K562 (cell line): ENCODE measurements around the gene BACE2. TPM values are rescaled to one million over a fixed set of nuclear protein-coding genes. Genes with fewer than 3 reads are reported as not detected.

ENCODE experiments used
- ATAC-seq: fragments of 200-7000 bp; cut with Tn5 transposase; 3 replicates; pipeline ENCODE4 v1.9.1; 2020; ENCODE audit warnings: moderate library complexity
- BruUV-seq: library from RNA; stranded (reverse); fragments of 400-500 nt; replicated peaks from 2 replicates; lab custom pipeline; 2021; lab: Mats Ljungman, UMichigan
- CTCF ChIA-PET: fragments of 300-600 bp; formaldehyde crosslinking; extraction: SDS; loops from one replicate; lab custom pipeline; 2021; ENCODE audit warnings: low intra/inter-chr PET ratio; lab: Yijun Ruan, JAX
- POLR2A ChIA-PET: fragments of 300-600, 350-650 bp; sonication (Branson Sonifier 250); formaldehyde crosslinking; extraction: SDS; loops from one replicate; lab custom pipeline; 2021; ENCODE audit warnings: antibody characterized with exemption, inconsistent platforms; lab: Yijun Ruan, JAX
- DNase-seq, 4 experiments: peaks; one replicate each; pipeline versions ENCODE4 v3.0.0 to v3.0.0-alpha.2; 2011 to 2018; ENCODE audit warnings: low spot score in 3 of 4, mixed read lengths in 3 of 4; ENCODE audit errors: extremely low read depth in 1 of 4
- FAIRE-seq: peaks from 2 replicates; lab custom pipeline; 2011; peaks lifted over from hg19 to GRCh38; lab: Jason Lieb, UNC
- H2AFZ ChIP-seq: 2 replicates; pipeline ENCODE4 v1.6.0; 2011; ENCODE audit warnings: low read depth, low read length, control low read depth, inconsistent platforms
- H3K27ac ChIP-seq: fragments of 200-600 bp; 3 replicates; pipeline ENCODE4 v1.8.0; 2011; ENCODE audit warnings: low read depth, mild to moderate bottlenecking, control low read depth, inconsistent platforms, low read length, moderate library complexity, mixed read lengths; ENCODE audit errors: extremely low read depth
- H3K27me3 ChIP-seq, 2 experiments: fragments of 300-600 bp in 1 of 2; 2 replicates in 1 of 2; 3 replicates in 1 of 2; pipeline versions ENCODE4 v1.6.0 to v1.8.0; 2011; ENCODE audit warnings: inconsistent platforms in 2 of 2, low read length in 2 of 2, mild to moderate bottlenecking in 1 of 2, mixed read lengths in 1 of 2, moderate library complexity in 1 of 2; ENCODE audit not compliant: control insufficient read depth in 2 of 2, insufficient read depth in 2 of 2
- H3K36me3 ChIP-seq: fragments of 300-600 bp; 3 replicates; pipeline ENCODE4 v1.8.0; 2011; ENCODE audit warnings: mild to moderate bottlenecking, low read length, inconsistent platforms; ENCODE audit not compliant: control insufficient read depth, insufficient read depth
- H3K4me1 ChIP-seq, 2 experiments: fragments of 200-600 bp in 1 of 2; replicated peaks in 1 of 2; 2 replicates in 1 of 2; 3 replicates in 1 of 2; pipeline versions ENCODE4 v1.5.1 to v1.8.0; 2011; ENCODE audit warnings: inconsistent platforms in 2 of 2, low read length in 2 of 2, mild to moderate bottlenecking in 1 of 2, mixed read lengths in 1 of 2, moderate library complexity in 1 of 2; ENCODE audit not compliant: control insufficient read depth in 2 of 2, insufficient read depth in 2 of 2
- H3K4me2 ChIP-seq: 2 replicates; pipeline ENCODE4 v1.6.1; 2011; ENCODE audit warnings: low read length, control low read depth, inconsistent platforms, mixed read lengths; ENCODE audit not compliant: insufficient read depth
- H3K4me3 ChIP-seq: fragments of 200-600 bp; sonication (generic), shearing (Covaris generic); 2 replicates; pipeline ENCODE4 v1.5.1; 2016; ENCODE audit warnings: control low read depth, inconsistent platforms
- H3K79me2 ChIP-seq: fragments of 200-600 bp; 3 replicates; pipeline ENCODE4 v1.8.0; 2011; ENCODE audit warnings: low read length, inconsistent platforms; ENCODE audit not compliant: control insufficient read depth, insufficient read depth
- H3K9ac ChIP-seq, 2 experiments: 2 replicates each; pipeline versions ENCODE4 v1.6.0 to v1.6.1; 2011; ENCODE audit warnings: low read depth in 2 of 2, low read length in 2 of 2, control low read depth in 1 of 2, inconsistent platforms in 1 of 2, mild to moderate bottlenecking in 1 of 2, mixed read lengths in 1 of 2; ENCODE audit not compliant: insufficient read depth in 1 of 2
- H3K9me1 ChIP-seq: one replicate; pipeline ENCODE4 v1.6.0; 2011; ENCODE audit warnings: inconsistent platforms, mild to moderate bottlenecking, low read length, moderate library complexity; ENCODE audit not compliant: control insufficient read depth, insufficient read depth
- H3K9me3 ChIP-seq: replicated peaks from 2 replicates; pipeline ENCODE4 v1.5.1; 2011; ENCODE audit warnings: low read depth, low read length, inconsistent platforms; ENCODE audit not compliant: control insufficient read depth, insufficient read depth
- H4K20me1 ChIP-seq: replicated peaks from 2 replicates; pipeline ENCODE4 v1.6.1; 2011; ENCODE audit warnings: low read length, inconsistent platforms, mixed read lengths; ENCODE audit not compliant: control insufficient read depth, insufficient read depth
- CREB3 ChIP-seq: fragments of 450-650 bp; conservative IDR thresholded peaks from 2 replicates; pipeline ENCODE4 v1.6.1; 2016; ENCODE audit warnings: missing genetic modification characterization, low read depth, mild to moderate bottlenecking, missing compliant biosample characterization, moderate library complexity
- KLF10 ChIP-seq: fragments of 250-450 bp; sonication (Bioruptor Pico); IDR thresholded peaks from 2 replicates; pipeline ENCODE4 v1.6.1; 2021; ENCODE audit warnings: matching md5 sums
- NONO ChIP-seq, 2 experiments: fragments of 200-400 bp in 1 of 2; fragments of 450-650 bp in 1 of 2; formaldehyde crosslinking in 1 of 2; IDR thresholded peaks; 2 replicates each; pipeline ENCODE4 v1.6.1; 2017; ENCODE audit warnings: low read depth in 2 of 2, mild to moderate bottlenecking in 2 of 2, moderate library complexity in 2 of 2, low read length in 1 of 2
- TFAP4 ChIP-seq: sonication (generic); formaldehyde crosslinking; IDR thresholded peaks from 2 replicates; pipeline ENCODE4 v1.8.0; 2022; ENCODE audit warnings: missing genetic modification reagents, mild to moderate bottlenecking, moderate library complexity, borderline replicate concordance
- ZHX1 ChIP-seq: fragments of 150-350 bp; conservative IDR thresholded peaks from 2 replicates; pipeline ENCODE4 v1.6.1; 2014; ENCODE audit warnings: low read length
- ZNF140 ChIP-seq: fragments of 250-450 bp; sonication (Bioruptor Pico); IDR thresholded peaks from 2 replicates; pipeline ENCODE4 v1.8.0; 2021; ENCODE audit warnings: moderate library complexity, mild to moderate bottlenecking, inconsistent platforms
- ZNF436 ChIP-seq: fragments of 250-450, 450-650 bp; sonication (Bioruptor Pico); formaldehyde crosslinking; IDR thresholded peaks from 2 replicates; pipeline ENCODE4 v1.7.0; 2020; ENCODE audit warnings: mild to moderate bottlenecking
- ZNF76 ChIP-seq: fragments of 250-450 bp; sonication (Bioruptor Pico); IDR thresholded peaks from 2 replicates; pipeline ENCODE4 v1.4.0; 2020; ENCODE audit warnings: mild to moderate bottlenecking, moderate library complexity, borderline replicate concordance
- WGBS: fragments of 100-300 bp; shearing (Covaris generic); methylation state at CpG from one replicate; pipeline ENCODE4 v1.1.6; 2016; ENCODE audit warnings: low coverage, mixed read lengths; ENCODE audit not compliant: insufficient coverage; ENCODE audit errors: missing lambda C conversion rate; 5-methylcytosine and 5-hydroxymethylcytosine counted together
- in situ Hi-C: fragments of 300-500 bp; cut with MboI; formaldehyde crosslinking; loops from 4 replicates; pipeline ENCODE4 v1.15.0; 2018; ENCODE audit warnings: inconsistent platforms, mixed read lengths
- intact Hi-C: fragments of 100-400 bp; cut with micrococcal nuclease; formaldehyde crosslinking; loops from 2 replicates; pipeline ENCODE4 v1.14.2; 2022
- polyA plus RNA-seq, 8 experiments: library from polyadenylated mRNA; depleted of rRNA in 4 of 8; stranded (reverse) in 5 of 8; unstranded in 3 of 8; fragments of >200 nt; fragmentation: Nextera tagmentation in 2 of 8; fragmentation: Illumina TruSeq in 1 of 8; extraction: Ambion mirVana in 2 of 8; extraction: Trizol in 1 of 8; gene quantifications; 2 replicates each; pipeline versions ENCODE4 v1.2.1 to v1.2.3, GENCODE V29; 2011 to 2014; ENCODE audit warnings: inconsistent platforms in 1 of 8, missing spikeins in 1 of 8
- total RNA-seq, 7 experiments: library from RNA; depleted of rRNA in 6 of 7; stranded (reverse); fragments of >200 nt in 6 of 7; fragmentation: Illumina TruSeq in 2 of 7; extraction: Trizol in 2 of 7; gene quantifications; 2 replicates each; pipeline versions ENCODE4 v1.2.1 to v1.2.3, GENCODE V29; 2011 to 2021; ENCODE audit warnings: low replicate concordance in 1 of 7

BACE2 gene
- total and polyA plus RNA-seq, 9 of the 15 experiments (the other 6 are each of a cell fraction or from before 2014, with no cell fraction given) = 0.05 to 0.24 (median 0.15) TPM; not detected in 2

DNA sequence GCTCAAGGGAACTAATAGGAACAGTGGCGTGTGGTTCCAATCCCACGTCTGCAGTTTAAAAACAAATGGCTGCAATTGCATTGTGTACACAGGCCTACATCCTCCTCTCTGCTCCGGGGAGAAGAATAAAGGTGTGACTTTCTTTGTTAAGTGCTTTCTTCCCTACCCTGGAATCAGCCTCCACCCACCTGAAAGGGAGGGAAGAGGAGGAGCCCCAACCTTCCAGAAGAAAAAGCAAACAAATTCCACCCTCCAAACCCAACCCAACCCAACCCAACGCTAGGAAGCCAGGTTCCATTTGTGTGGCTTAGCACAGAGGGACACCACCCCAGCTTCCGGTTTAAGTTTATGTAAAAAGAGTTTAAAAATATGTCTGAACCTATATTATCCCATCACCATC is 11.8 kb upstream of the BACE2 start:
- TF ChIP-seq ZNF140 (CRISPR knock-in tag) (no peak), ZNF436 (CRISPR knock-in tag) (no peak), KLF10 (CRISPR knock-in tag) (no peak), ZNF76 (no peak), TFAP4 (CRISPR knock-in tag) (no peak), ZHX1 (no peak), CREB3 (tag) (no peak), NONO (IDR thresholded peaks at IDR 0.05; ENCODE audit: low read depth in 2 of 2, low read length in 1 of 2) (no peak)
- TF ChIP-seq, all 486 proteins: peak for 0
- H3K9ac ChIP-seq = no peak overlapping the region
- H2AFZ ChIP-seq = no peak overlapping the region
- no peak overlapping the region for H3K27ac ChIP-seq
- WGBS = 0% methylated on average over 5 of the region's 5 CpGs
- H3K9me3 ChIP-seq = no peaks in the 10 kb centered on the region
- no peaks in the 10 kb centered on the region for H3K79me2 ChIP-seq
- CTCF ChIA-PET = no interaction called here
- in situ Hi-C loops = no loop called here
- H3K27me3 ChIP-seq = no peaks in the 10 kb centered on the region
- H3K4me2 ChIP-seq = no peak overlapping the region
- ATAC-seq (no peak), DNase-seq (no peak), FAIRE-seq (no peak)
- POLR2A ChIA-PET = no interaction called here
- BruUV-seq = no TSS peak
- no peaks in the 10 kb centered on the region for H3K36me3 ChIP-seq
- H3K4me3 ChIP-seq = no peak overlapping the region
- H3K4me1 ChIP-seq = no peaks in the 10 kb centered on the region
- no peaks in the 10 kb centered on the region for H4K20me1 ChIP-seq
- no peaks in the 10 kb centered on the region for H3K9me1 ChIP-seq
- intact Hi-C loops = no loop called here
